ENCODE data around the gene SLC7A8. TPM values are rescaled to one million over a fixed set of nuclear protein-coding genes. Genes with fewer than 3 reads are reported as not detected.

The SLC7A8 gene
- total RNA-seq, 1 donor from 2014 or later, result 1.8 TPM

GRCh38 chr14:23122086-23122485, 61.4 kb downstream of the SLC7A8 start:
- Mint-ChIP-seq H3K9me3 (no peaks in the 10 kb centered on the region), H3K36me3 (ENCODE audit: low read depth) (no peaks in the 10 kb centered on the region), H3K4me1 (peaks cover 36% of the 10 kb centered on the region), H3K27me3 (no peaks in the 10 kb centered on the region), H3K4me3 (no peak overlapping the region), H3K27ac (peak overlapping the region; percentile 89)
- no peak for ATAC-seq (ENCODE audit: low read depth)
- ChIA-PET CTCF (interaction anchor here (1.0 to 5.2 kb wide), 8 partner anchors 8 to 436 kb away, joined by 3 to 162 read pairs (median 14); partner anchors contain the start of genes PABPN1 and SLC7A8), POLR2A (interaction anchor here (1.9 to 5.6 kb wide), 3 partner anchors 27 to 199 kb away, joined by 7 to 50 read pairs (median 18); partner anchors contain the start of genes ACIN1, C14orf119 and PABPN1)
- no peak for DNase-seq
- intact Hi-C loops (cut with micrococcal nuclease), result loop anchor here (5.0 to 10.0 kb wide), 2 partner anchors 343 to 435 kb away; partner anchors contain the start of genes NGDN and THTPA
- TF ChIP-seq CTCF (IDR thresholded peaks at IDR 0.05), result no peak

- DNase-seq, result peak; percentile 25
- TF ChIP-seq CTCF (IDR thresholded peaks at IDR 0.05), result no peak
- H3K4me1 Mint-ChIP-seq, result peaks cover 36% of the 10 kb centered on the region
- peak overlapping the region; percentile 89 for H3K27ac Mint-ChIP-seq
- peak; percentile 50 for ATAC-seq (ENCODE audit: low read depth)
- peak overlapping the region; percentile 67 for H3K4me3 Mint-ChIP-seq
- ChIA-PET POLR2A (interaction anchor here (0.6 to 5.6 kb wide), 7 partner anchors 8 to 330 kb away, joined by 3 to 50 read pairs (median 7); partner anchors contain the start of genes ACIN1, C14orf119 and PABPN1), CTCF (interaction anchor here (0.7 to 5.2 kb wide), 23 partner anchors 9 to 437 kb away, joined by 3 to 162 read pairs (median 6); partner anchors contain the start of genes HOMEZ, PABPN1 and SLC7A8)
- no peaks in the 10 kb centered on the region for H3K27me3 Mint-ChIP-seq
- H3K36me3 Mint-ChIP-seq (ENCODE audit: low read depth), result no peaks in the 10 kb centered on the region
- intact Hi-C loops (cut with micrococcal nuclease), result loop anchor here (1.0 to 10.0 kb wide), 3 partner anchors 174 to 436 kb away; partner anchors contain the start of genes NGDN and THTPA
- H3K9me3 Mint-ChIP-seq, result no peaks in the 10 kb centered on the region
Observed at GRCh38 chr14:23121361-23121771, 62.1 kb downstream of the SLC7A8 start.

GRCh38 chr14:23120541-23121251, 62.8 kb downstream of the SLC7A8 start:
- TF ChIP-seq CTCF (IDR thresholded peaks at IDR 0.05), result peak; percentile 84
- ChIA-PET POLR2A (interaction anchor here (0.6 to 5.6 kb wide), 8 partner anchors 9 to 976 kb away, joined by 3 to 50 read pairs (median 6); partner anchors contain the start of genes ACIN1, C14orf119 and PABPN1), CTCF (interaction anchor here (0.6 to 5.2 kb wide), 34 partner anchors 8 to 438 kb away, joined by 3 to 162 read pairs (median 4); partner anchors contain the start of genes ACIN1, C14orf119, HOMEZ and IL25)
- peak; percentile 87 for ATAC-seq (ENCODE audit: low read depth)
- Mint-ChIP-seq H3K4me3 (peak overlapping the region; percentile 67), H3K27ac (peak overlapping the region; percentile 89), H3K9me3 (no peaks in the 10 kb centered on the region), H3K36me3 (ENCODE audit: low read depth) (no peaks in the 10 kb centered on the region), H3K4me1 (peaks cover 36% of the 10 kb centered on the region), H3K27me3 (no peaks in the 10 kb centered on the region)
- intact Hi-C loops (cut with micrococcal nuclease), result loop anchor here (1.0 to 10.0 kb wide), 10 partner anchors 25 to 437 kb away; partner anchors contain the start of genes ACIN1, C14orf119, NGDN and PABPN1
- peak; percentile 67 for DNase-seq

- Mint-ChIP-seq H3K27me3 (peaks cover 4% of the 10 kb centered on the region), H3K4me1 (peaks cover 36% of the 10 kb centered on the region), H3K27ac (peak overlapping the region; percentile 89), H3K9me3 (no peaks in the 10 kb centered on the region), H3K36me3 (ENCODE audit: low read depth) (no peaks in the 10 kb centered on the region), H3K4me3 (peak overlapping the region; percentile 25)
- DNase-seq (peak; percentile 30), ATAC-seq (ENCODE audit: low read depth) (peak; percentile 59)
- intact Hi-C loops (cut with micrococcal nuclease), result loop anchor here (1.0 to 10.0 kb wide), 9 partner anchors 24 to 438 kb away; partner anchors contain the start of genes ACIN1, C14orf119, NGDN and PABPN1
- no peak for TF ChIP-seq CTCF (IDR thresholded peaks at IDR 0.05)
- ChIA-PET CTCF (interaction anchor here (0.6 to 5.2 kb wide), 11 partner anchors 10 to 260 kb away, joined by 3 to 162 read pairs (median 9); partner anchors contain the start of genes ACIN1, C14orf119, PABPN1 and SLC7A8), POLR2A (interaction anchor here (1.0 to 5.6 kb wide), 5 partner anchors 25 to 436 kb away, joined by 3 to 50 read pairs (median 12); partner anchors contain the start of genes ACIN1, C14orf119, PABPN1 and SLC7A8)
Observed at GRCh38 chr14:23119363-23120327, 63.8 kb downstream of the SLC7A8 start.

All from activated B cell treated with CpG ODN at 0.5 μM for 24 hours (primary cell).